Smooth muscle cell (in vitro differentiated cells): Measurements from ENCODE around the gene SGK2. TPM values are rescaled to one million over a fixed set of nuclear protein-coding genes. Genes with fewer than 3 reads are reported as not detected.

ENCODE experiments used
- DNase-seq: peaks from one replicate; lab custom pipeline; 2025; ENCODE audit not compliant: unreplicated experiment; lab: John Stamatoyannopoulos, UW
- H2AFZ ChIP-seq: fragments of 200-600 bp; sonication (generic); 2 replicates; pipeline ENCODE4 v1.6.0; 2016; ENCODE audit warnings: antibody characterized with exemption, low read depth, mild to moderate bottlenecking
- H3F3A ChIP-seq: fragments of 200-600 bp; sonication (generic); 2 replicates; pipeline ENCODE4 v1.6.0; 2017; ENCODE audit warnings: antibody characterized with exemption, low read depth
- H3K27ac ChIP-seq: fragments of 200-600 bp; sonication (generic); 2 replicates; pipeline ENCODE4 v1.5.1; 2016; ENCODE audit warnings: low read depth, mild to moderate bottlenecking
- H3K27me3 ChIP-seq: fragments of 200-600 bp; sonication (generic); 2 replicates; pipeline ENCODE4 v1.6.1; 2016; ENCODE audit warnings: low read depth, mild to moderate bottlenecking
- H3K36me3 ChIP-seq: fragments of 200-600 bp; sonication (generic); 2 replicates; pipeline ENCODE4 v1.5.1; 2016; ENCODE audit warnings: low read depth
- H3K4me1 ChIP-seq: fragments of 200-600 bp; sonication (generic); 2 replicates; pipeline ENCODE4 v1.5.1; 2016; ENCODE audit warnings: low read depth
- H3K4me2 ChIP-seq: fragments of 200-600 bp; sonication (generic); 2 replicates; pipeline ENCODE4 v1.6.0; 2016; ENCODE audit warnings: mild to moderate bottlenecking
- H3K4me3 ChIP-seq: fragments of 200-600 bp; sonication (generic); 2 replicates; pipeline ENCODE4 v1.5.1; 2016; ENCODE audit warnings: mild to moderate bottlenecking
- H3K79me2 ChIP-seq: fragments of 200-600 bp; sonication (generic); 2 replicates; pipeline ENCODE4 v1.6.0; 2016; ENCODE audit warnings: low read depth, mild to moderate bottlenecking
- H3K9ac ChIP-seq: fragments of 200-600 bp; sonication (generic); 2 replicates; pipeline ENCODE4 v1.6.0; 2016; ENCODE audit warnings: low read depth
- H3K9me3 ChIP-seq: fragments of 200-600 bp; sonication (generic); replicated peaks from 2 replicates; pipeline ENCODE4 v1.5.1; 2016; ENCODE audit warnings: low read depth
- H4K20me1 ChIP-seq: fragments of 200-600 bp; sonication (generic); 2 replicates; pipeline ENCODE4 v1.6.0; 2016; ENCODE audit warnings: low read depth
- CTCF ChIP-seq: fragments of 200-600 bp; sonication (generic); IDR thresholded peaks from 2 replicates; pipeline ENCODE4 v1.5.1; 2017; ENCODE audit warnings: borderline replicate concordance, mild to moderate bottlenecking, antibody characterized with exemption; ENCODE audit not compliant: insufficient read depth, poor library complexity, severe bottlenecking
- WGBS: methylation state at CpG from one replicate; pipeline ENCODE4 v1.1.7; 2016; ENCODE audit warnings: low lambda C conversion rate; 5-methylcytosine and 5-hydroxymethylcytosine counted together
- polyA plus RNA-seq: library from polyadenylated mRNA; unstranded; fragments of >200 nt; fragmentation: Nextera tagmentation; extraction: Ambion mirVana; gene quantifications from 2 replicates; pipeline ENCODE4 v1.2.1, GENCODE V29; 2016
- total RNA-seq: library from RNA; depleted of rRNA; stranded (reverse); fragments of >200 nt; gene quantifications from 2 replicates; pipeline ENCODE4 v1.2.3, GENCODE V29; 2014

SGK2 gene
- total and polyA plus RNA-seq, 2 experiments from 2014 or later, result 0.79 to 2.4 TPM

GRCh38 chr20:43529051-43529450 lies 29.8 kb upstream of the SGK2 start:
- Histone ChIP-seq H3K36me3 (no peaks in the 10 kb centered on the region), H3K4me1 (no peaks in the 10 kb centered on the region), H2AFZ (no peak overlapping the region), H3K9ac (no peak overlapping the region), H4K20me1 (no peaks in the 10 kb centered on the region), H3K27ac (no peak overlapping the region), H3K79me2 (no peaks in the 10 kb centered on the region), H3K4me2 (no peak overlapping the region), H3K4me3 (no peak overlapping the region), H3K27me3 (no peaks in the 10 kb centered on the region), H3K9me3 (no peaks in the 10 kb centered on the region), H3F3A (no peaks in the 10 kb centered on the region)
- no peak for TF ChIP-seq CTCF
- no peak for DNase-seq
- 93% methylated on average over 5 of the region's 5 CpGs for WGBS

- no peak for DNase-seq
- Histone ChIP-seq H3K4me3 (no peak overlapping the region), H3K9ac (no peak overlapping the region), H3K9me3 (no peaks in the 10 kb centered on the region), H3K27ac (no peak overlapping the region), H3K4me2 (no peak overlapping the region), H3K4me1 (no peaks in the 10 kb centered on the region), H2AFZ (no peak overlapping the region), H4K20me1 (no peaks in the 10 kb centered on the region), H3K79me2 (no peaks in the 10 kb centered on the region), H3K36me3 (no peaks in the 10 kb centered on the region), H3F3A (no peaks in the 10 kb centered on the region), H3K27me3 (no peaks in the 10 kb centered on the region)
- WGBS, result 97% methylated on average over 3 of the region's 3 CpGs
- no peak for TF ChIP-seq CTCF
Observed at GRCh38 chr20:43529457-43530153, 29.2 kb upstream of the SGK2 start.

GRCh38 chr20:43530321-43531090 lies 28.3 kb upstream of the SGK2 start:
- DNase-seq, result no peak
- H3K4me3 ChIP-seq, result no peak overlapping the region
- H3K27ac ChIP-seq, result no peak overlapping the region
- H3K79me2 ChIP-seq, result no peaks in the 10 kb centered on the region
- no peaks in the 10 kb centered on the region for H3K36me3 ChIP-seq
- no peaks in the 10 kb centered on the region for H3K27me3 ChIP-seq
- H2AFZ ChIP-seq, result no peak overlapping the region
- no peaks in the 10 kb centered on the region for H4K20me1 ChIP-seq
- H3F3A ChIP-seq, result no peaks in the 10 kb centered on the region
- no peak for TF ChIP-seq CTCF
- WGBS, result 89% methylated on average over 14 of the region's 14 CpGs
- no peak overlapping the region for H3K9ac ChIP-seq
- no peak overlapping the region for H3K4me2 ChIP-seq
- no peaks in the 10 kb centered on the region for H3K4me1 ChIP-seq
- no peaks in the 10 kb centered on the region for H3K9me3 ChIP-seq
